Coronary artery (tissue), 2 donors: ENCODE measurements around the gene PPIF.
A peak's percentile ranks its signal among the peaks of the same experiment; 100 is the strongest.

ENCODE experiments used
- DNase-seq: peaks from one replicate; pipeline ENCODE4 v3.0.0-alpha.2; 2017; ENCODE audit warnings: low spot score
- H3K27ac ChIP-seq, 2 donors: fragments of 200-600 bp; sonication (generic); one replicate each; pipeline ENCODE4 v1.5.1; 2016 to 2019
- H3K4me3 ChIP-seq: fragments of 200-600 bp; sonication (generic); 2 replicates; pipeline ENCODE4 v1.5.1; 2016; ENCODE audit warnings: mild to moderate bottlenecking, moderate library complexity
- TF ChIP-seq, protein P1 (sequence below): fragments of 200-600 bp; sonication (generic); IDR thresholded peaks from one replicate; pipeline ENCODE4 v1.5.1; 2019; ENCODE audit warnings: antibody characterized with exemption

PPIF gene

DNA sequence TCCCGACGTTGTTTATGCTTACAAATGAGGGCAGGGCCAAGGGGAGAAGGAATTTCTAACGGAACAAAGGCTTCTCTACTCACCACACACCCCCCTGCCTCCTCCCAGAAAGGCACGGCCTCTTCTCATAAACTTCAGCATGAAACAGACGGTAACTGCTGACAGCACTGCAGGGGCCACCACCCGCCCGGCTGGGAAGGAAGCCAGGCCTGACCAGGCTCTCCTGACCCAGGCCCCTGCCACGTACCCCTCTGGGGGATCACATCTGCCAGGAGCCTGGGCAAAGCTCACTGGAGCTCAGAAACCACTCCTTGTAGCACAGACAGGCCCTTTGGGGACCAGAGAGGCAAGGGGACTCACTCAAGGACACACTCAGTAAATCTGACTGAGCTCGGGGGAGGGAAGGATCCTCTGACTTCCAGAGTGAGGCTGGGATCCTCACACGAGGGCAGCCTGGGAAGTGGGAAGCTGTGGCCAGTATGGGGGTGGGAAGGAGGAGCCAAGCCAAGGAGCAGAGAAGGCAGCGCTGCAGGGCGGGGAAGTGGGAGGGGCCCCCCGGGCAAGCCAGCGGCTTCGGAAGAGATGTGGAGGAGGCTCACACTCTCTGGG is 52.1 kb downstream of the PPIF start:
- peak overlapping the region; percentile 44 for H3K4me3 ChIP-seq
- peak overlapping the region; percentile 81 to 83 for H3K27ac ChIP-seq

DNA sequence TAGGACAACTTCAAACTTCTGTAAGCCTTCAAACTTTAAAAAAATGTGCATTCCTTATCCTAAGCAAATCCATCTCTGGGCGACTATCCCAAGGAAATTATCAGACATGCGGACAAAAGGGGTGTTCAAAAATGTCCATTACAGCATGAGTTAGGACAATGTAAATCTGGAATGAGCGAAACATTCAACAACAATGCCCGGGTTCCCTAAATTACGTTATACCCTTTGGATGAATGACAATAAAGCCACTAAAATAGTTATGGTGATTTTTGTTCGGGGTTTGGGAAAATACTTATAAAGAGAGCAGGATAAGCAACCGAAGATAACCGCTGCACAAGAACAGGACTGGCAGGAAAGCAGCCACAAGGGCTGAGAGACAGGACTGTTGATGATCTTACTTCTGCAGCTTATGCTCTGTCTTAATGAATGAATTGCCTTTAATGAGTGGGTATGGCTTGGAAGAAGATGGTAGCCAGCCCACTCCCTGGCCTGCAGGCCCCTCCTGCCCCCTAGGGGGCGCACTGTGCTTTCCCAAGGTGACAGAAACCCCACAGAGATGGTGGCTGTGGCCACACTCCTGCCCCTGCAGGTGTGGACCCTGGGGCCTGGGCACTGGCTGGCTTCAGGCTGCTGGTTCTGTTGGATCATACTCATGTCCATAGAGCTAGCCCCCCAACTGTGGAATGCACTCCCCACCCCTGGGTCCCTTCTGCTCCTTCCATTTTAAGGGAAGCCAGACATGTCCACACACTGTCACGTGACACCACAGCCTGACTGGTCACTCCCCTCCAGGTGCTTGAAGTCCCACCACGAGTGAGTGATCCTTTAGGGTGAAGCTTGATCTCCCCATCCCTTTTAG is 53.1 kb downstream of the PPIF start:
- DNase-seq: no peak
- Histone ChIP-seq H3K27ac (peak overlapping the region in 1 of 2 donors; percentile 83), H3K4me3 (peak overlapping the region; percentile 44)
- TF ChIP-seq, protein P1, sequence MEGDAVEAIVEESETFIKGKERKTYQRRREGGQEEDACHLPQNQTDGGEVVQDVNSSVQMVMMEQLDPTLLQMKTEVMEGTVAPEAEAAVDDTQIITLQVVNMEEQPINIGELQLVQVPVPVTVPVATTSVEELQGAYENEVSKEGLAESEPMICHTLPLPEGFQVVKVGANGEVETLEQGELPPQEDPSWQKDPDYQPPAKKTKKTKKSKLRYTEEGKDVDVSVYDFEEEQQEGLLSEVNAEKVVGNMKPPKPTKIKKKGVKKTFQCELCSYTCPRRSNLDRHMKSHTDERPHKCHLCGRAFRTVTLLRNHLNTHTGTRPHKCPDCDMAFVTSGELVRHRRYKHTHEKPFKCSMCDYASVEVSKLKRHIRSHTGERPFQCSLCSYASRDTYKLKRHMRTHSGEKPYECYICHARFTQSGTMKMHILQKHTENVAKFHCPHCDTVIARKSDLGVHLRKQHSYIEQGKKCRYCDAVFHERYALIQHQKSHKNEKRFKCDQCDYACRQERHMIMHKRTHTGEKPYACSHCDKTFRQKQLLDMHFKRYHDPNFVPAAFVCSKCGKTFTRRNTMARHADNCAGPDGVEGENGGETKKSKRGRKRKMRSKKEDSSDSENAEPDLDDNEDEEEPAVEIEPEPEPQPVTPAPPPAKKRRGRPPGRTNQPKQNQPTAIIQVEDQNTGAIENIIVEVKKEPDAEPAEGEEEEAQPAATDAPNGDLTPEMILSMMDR: no peak

More for the DNA sequence above, 52.1 kb downstream of the PPIF start:
- peak; percentile 90 for DNase-seq
- TF ChIP-seq, protein P1: no peak

DNA sequence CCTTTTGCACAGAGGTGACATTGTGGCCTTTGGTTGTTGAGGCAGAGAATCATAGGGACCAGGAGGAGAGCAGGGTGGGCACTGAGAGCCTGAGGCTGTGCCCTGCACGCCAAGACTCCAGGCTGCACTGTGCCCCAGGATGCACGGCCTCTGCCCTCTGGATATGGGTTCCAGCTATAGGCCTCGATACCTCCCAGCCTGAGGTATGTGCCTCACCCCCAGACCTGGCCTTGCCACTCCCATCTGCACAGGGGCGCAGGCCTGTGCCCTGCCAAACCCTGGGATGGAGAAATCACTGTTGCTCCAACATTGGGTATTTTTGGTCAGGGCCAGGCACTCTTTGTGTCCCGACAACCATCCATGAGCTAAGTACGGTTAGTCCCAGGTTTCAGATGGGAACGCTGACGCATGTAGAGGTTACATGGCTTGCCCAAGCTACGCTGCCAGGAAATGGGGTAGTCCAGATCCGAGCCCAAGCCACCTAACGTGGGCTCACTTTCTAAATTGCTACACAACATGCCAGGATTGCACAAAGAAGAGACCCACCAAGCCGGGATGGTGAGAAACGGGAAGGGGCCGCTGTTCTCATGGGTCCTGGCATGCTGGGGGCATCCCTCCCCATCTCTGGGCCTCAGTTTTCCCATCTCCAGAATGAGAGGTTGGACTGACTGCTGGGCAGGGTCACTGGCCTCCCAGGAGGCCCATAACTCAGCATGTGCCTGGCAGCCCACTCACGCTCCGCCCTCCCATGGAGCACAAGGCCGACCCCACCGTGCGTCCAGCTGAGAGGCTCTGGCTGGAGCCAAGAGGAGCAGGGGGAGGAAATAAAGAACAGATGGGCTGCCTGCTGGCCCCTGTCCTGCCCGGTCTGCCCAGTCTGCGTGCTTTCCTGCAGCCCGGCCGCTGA is 54.0 kb downstream of the PPIF start:
- TF ChIP-seq, protein P1: no peak
- Histone ChIP-seq H3K27ac (peak overlapping the region; percentile 30 to 83), H3K4me3 (no peak overlapping the region)
- no peak for DNase-seq

DNA sequence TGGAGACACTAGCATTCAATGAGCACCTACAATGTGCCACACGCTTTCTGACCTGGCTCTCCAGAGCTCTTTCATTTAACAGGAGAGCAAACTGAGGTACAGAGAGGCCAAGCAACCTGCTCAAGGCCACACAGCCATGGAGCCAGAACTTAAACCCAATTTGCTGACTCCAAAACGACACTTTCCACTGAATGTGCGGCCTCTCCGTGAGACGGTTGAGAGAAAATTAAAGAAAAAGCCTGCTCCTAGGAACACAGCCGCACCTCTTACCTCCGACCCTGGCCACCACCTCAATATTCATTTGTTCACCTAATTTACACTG is 55.3 kb downstream of the PPIF start:
- no peak for DNase-seq
- H3K4me3 ChIP-seq: no peak overlapping the region
- H3K27ac ChIP-seq: peak overlapping the region in 1 of 2 donors; percentile 85

DNA sequence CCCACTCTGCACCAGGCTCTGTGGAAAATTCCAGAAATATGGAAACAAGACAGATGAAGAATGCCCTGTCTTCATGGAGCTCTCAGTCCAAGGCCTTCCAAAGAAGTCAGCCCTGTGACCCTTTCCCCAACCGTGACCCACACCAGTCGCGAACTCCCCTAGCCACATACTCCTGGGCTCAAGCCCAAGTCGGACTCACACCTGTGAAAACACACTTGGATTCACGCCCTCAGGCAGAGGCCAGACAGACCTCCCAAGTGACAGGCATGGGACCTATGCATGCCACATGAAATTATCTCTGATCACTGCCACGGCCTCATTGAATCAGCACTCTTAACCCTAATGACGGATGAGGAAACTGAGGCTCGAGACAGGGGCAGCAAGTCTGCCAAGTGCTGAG is 55.7 kb downstream of the PPIF start:
- DNase-seq: no peak
- H3K4me3 ChIP-seq: no peak overlapping the region
- peak overlapping the region; percentile 10 to 85 for H3K27ac ChIP-seq
- TF ChIP-seq, protein P1: no peak

More for the DNA sequence above, 55.3 kb downstream of the PPIF start:
- TF ChIP-seq, protein P1: no peak

DNA sequence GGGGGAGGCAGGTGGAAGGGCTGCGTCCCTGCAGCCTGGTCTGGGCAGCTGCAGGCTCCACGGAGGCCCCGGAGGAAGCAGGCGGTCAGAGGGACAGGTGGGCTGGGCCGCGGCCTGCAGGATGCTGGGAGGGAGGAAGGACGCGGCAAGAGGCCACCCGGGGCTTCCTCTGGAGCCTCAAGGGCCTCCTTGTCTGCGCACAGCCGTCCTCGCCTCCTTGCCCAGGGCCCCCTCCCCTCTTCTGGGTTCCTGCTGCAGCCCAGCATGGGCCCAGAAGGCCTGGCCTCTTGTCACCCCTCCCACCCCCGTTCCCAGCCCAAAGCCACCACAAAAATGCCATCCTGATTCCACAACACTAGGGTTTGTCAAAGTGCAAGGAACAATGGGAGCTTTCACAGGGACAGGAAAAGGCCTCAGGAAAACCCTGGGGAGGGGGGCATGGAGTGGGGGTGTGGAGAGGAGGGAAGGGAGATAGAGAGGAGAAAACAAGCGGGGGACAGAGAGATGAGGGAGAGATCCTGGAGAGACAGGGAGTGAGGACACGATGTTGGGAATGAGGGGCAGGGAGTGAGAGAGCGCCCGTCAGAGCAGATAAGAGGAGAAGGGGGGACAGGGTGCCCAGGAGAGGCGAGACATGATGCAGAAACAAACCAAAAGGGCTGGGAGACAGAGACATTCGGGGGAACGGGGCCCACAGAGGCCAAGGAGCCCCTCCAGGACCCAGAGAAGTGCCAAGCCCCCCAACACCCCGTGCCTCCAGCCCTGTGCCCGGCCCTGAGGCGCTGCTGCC is 56.4 kb downstream of the PPIF start:
- Histone ChIP-seq H3K27ac (peak overlapping the region; percentile 10 to 85), H3K4me3 (peak overlapping the region; percentile 34)
- DNase-seq: no peak
- TF ChIP-seq, protein P1: no peak
